Jurkat, Clone E6-1 (cell line): ENCODE measurements around the gene CYSTM1. TPM values are rescaled to one million over a fixed set of nuclear protein-coding genes. Genes with fewer than 3 reads are reported as not detected.

Experiments used
- DNase-seq: peaks from one replicate; pipeline ENCODE4 v3.0.0-alpha.2; 2011; ENCODE audit warnings: low read depth, low spot score
- H3K4me3 ChIP-seq: 2 replicates; pipeline ENCODE4 v1.5.1; 2011; ENCODE audit warnings: mild to moderate bottlenecking, low read length, control low read depth, moderate library complexity
- polyA plus RNA-seq: library from polyadenylated mRNA; unstranded; fragments of >200 nt; gene quantifications from one replicate; pipeline ENCODE4 v1.2.1, GENCODE V29; 2012; ENCODE audit warnings: missing spikeins; ENCODE audit not compliant: insufficient read length, insufficient read depth

The CYSTM1 gene, protein sequence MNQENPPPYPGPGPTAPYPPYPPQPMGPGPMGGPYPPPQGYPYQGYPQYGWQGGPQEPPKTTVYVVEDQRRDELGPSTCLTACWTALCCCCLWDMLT
- polyA plus RNA-seq, result 47.7 TPM

DNA sequence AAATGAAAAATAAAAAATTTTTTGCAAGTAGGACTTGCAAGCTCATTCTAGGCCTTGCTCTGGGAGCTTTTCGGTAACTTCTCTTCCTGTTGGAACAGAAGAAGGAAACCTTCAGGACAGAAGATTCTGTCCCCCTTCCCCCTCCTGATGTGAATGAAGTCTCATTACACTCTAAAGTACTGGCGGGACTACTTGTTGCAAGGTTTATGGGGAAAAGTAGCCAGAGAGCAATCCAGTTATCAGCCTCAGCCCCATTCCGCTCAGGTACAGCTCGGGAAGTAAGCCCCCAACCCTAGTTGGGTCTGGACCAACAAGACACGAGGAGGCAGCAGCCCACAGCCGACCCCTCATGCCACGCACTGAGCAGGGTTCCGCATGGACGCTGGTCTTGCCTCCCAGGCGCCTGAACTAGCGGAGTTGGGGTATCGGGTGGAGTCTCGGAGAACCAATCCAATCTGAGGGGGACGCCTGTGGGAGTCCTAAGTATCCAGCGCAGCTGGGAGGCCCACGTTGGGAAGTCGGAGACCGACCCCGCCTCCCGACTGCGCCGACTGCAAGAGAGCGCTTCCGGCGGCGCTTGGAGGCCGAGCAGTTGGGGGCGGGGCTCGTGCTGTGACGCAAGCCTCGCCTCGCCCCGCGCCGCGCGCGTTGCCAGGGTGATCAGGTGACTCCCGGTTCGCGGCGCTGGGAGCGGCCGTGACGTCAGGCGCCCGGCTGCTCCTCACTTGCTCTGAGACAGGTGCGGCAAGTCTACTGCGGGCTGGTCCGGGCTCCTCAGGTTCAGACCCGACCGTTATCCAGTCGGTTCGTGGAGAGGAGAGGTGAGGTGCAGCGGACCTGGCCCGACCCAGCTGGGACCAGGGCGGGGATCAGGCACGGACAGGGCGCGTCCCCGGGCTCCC is at the start of gene CYSTM1:
CYSTM1 (plus strand) TSS at position 724 of the 902 bp plus-strand sequence. CDS start 19,278 bp downstream, outside the sequence.
- peak; percentile 92 for DNase-seq
- peak within 1 kb of the TSS; percentile 82 for H3K4me3 ChIP-seq

DNA sequence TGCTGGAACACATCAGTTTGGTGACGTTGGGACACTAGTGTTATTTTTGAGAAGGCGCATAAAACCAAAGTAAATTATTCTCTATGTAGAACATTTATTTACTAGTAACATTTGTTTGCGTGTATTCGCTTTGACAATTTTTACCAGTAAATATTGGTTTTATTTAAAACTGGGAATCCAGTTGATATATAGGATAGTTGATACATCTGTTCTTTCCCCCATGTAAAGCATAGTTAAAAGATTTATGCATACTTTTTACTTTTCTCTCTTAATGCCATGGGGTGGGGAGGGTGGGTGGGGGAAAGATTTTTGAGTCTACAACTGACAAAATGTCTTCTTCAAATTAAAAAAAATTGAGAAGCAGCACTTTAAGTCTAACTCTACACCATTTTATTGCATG is 49.4 kb upstream of the CYSTM1 start, which contains the start of gene IGIP:
IGIP (plus strand) TSS at position 301 of the 400 bp plus-strand sequence. CDS start 2,540 bp downstream, outside the sequence.
- no peak for DNase-seq
- no peak within 1 kb of the TSS for H3K4me3 ChIP-seq

DNA sequence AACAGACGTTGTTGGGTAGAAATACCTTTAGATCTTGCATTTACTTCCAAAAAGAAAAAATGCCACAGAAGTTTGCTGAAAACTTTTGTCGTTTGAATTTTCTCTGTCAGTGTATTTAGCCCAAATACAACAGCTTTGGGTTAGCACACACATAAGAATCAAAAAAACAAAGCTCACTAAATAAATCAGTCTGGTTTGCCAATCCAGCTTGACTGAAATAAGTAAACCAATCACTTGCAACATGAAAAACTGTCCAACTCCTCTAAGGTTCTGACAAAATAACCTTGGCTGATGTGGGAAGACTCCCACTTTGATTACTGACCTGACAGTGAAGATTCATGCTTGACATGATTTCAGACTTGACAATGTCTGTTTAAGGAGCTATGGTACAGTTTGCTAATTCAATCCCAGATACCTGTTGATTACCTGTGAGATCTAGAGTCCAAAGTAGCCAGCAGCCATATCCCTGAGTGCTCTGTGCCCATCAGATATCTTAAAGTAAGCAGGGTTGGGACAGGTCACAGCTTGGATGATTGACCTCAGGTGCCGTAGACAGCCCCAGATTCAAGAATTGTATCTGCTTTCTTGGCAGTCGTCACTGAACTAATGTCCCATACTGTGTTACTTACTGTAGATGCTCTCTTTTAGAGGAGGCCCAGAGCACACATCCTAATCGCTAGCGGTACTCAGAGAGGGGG is 48.5 kb upstream of the CYSTM1 start:
- no peak overlapping the region for H3K4me3 ChIP-seq
- DNase-seq, result no peak

DNA sequence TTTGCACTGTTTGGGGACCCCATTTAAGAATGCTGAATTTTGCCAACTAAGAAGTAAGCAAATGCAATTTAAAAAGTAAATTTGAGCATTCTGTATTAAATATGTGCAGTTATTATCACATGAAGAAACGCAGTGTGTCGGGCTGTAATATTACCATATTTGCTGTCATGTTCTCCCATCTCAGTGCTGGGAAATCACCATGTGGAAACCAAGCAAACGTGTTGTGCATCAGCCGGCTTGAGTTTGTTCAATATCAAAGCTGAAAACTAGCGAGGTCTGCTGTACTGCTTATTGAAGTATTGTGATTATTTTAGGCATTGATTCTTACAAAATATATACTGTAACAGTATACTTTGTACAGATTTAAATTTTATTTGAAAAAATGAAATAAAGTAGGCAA is 46.6 kb upstream of the CYSTM1 start:
- no peak overlapping the region for H3K4me3 ChIP-seq
- no peak for DNase-seq

DNA sequence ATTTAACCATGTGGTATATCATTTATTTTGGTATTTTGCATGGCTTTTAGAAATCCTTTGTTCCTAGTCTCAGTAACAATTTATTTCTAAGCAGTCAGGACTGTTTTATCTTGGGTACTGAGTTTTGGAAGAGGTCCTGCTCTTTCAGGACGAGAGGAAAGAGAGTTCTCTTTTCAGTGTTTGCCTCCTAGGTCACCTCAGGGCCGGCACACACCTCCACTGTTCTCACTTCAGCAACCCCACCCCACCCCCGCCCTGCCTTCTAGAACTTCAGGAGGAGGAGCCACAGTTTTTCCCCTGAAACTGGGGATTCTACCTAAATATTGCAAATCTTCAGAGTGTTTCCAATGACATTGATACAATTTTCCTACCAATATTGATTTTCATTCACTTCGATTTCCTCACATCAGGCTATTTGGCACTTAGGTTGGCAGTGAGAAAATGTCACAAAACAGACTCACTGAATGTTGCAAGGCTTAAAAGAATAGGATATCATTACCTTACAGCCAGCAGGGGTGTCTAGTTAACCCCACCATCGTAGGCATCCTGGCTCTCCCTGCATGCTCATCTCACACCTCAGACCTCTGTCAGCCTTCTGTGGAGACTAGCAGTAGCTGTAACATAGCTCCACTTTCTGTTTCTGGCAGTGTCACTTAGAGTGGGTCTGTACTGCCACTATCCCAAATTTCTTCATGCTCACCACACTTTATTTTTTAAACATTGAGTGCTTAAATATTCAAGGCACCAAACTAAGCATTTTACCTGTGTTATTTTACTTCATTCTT is 43.8 kb upstream of the CYSTM1 start:
- DNase-seq, result no peak

DNA sequence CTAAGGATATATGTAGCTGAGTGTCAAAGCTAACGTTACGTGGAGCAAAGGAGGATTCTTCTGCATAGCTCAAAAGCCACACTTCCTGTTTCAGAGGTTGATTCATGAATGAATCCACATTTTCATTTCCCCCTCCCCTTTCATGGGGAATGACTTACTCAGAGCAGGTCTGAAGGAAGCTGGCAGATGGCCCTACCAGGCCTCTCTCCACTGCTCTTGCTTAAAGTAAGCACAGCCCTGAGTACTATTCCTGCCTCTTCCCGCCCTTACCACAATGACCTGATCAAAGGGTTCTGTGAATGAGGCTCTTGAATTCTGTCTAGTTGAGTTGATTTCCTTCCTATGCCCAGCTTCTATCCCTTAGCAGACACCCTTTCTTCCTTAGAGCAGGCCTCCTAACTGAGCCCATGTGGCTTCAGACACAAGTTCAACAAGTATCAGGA is 43.0 kb upstream of the CYSTM1 start:
- peak; percentile 72 for DNase-seq
- no peak overlapping the region for H3K4me3 ChIP-seq

More for the DNA sequence above, 43.8 kb upstream of the CYSTM1 start:
- H3K4me3 ChIP-seq, result no peak overlapping the region

DNA sequence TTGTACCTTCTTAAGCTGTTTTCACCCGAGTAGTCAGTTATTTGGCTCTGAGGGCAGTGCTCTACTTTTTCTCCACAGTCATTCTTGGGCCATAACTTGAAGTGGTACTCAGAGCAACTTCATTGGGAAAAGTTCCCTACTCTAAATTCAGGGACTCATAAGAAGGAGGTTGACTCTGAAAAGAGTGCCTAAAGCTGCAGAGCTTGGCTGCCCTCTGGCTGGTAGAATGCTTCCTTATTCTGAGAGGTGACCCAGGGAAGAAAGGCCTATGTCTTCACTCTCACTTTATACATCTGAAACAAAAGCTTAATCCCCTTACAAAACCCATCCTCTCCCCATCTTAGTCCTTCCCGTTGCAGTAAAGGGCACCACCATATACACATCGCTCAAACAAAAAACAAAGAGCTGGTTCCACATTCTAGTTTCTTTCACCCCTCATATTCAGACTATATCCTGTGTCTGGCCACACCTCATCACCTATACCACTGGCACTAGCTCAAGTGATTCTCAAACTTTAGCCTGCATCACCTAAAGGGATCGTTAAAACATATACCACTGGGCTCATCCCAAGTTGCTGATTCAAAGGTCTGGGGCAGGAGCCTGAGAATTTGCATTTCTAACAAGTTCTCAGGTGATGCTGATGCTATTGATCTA is 41.3 kb upstream of the CYSTM1 start:
- no peak for DNase-seq
- H3K4me3 ChIP-seq, result no peak overlapping the region

DNA sequence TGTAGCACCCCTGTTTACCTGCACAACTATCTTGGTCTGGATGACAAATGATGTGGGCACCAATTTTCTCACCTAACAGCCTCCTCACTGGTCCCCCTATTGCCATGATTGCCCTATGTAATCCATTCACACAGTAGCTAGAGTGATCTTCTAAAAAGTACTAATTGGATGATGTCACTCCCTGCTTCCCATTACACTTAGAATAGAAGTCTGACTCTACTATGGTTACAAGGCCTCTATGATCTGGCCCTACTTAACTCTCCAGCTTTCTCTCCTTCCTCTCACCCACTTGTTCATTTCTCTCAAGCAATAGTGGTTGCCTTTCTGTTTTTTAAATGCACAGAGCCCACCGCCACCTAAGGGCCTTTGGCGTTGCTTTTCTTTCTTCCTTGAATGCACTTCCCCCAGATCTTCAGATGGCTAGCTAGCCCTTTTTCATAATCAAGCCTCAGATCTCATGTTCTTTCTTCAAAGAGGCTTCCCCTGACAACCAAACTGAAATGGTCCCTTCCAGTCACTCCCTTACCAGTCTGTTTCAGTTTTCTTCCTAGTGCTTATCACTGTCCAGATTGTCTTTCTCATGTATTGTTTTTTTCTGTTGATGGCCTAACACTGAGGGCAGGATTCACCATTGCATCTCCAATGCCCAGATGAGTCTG is 40.6 kb upstream of the CYSTM1 start:
- no peak overlapping the region for H3K4me3 ChIP-seq
- DNase-seq, result no peak

DNA sequence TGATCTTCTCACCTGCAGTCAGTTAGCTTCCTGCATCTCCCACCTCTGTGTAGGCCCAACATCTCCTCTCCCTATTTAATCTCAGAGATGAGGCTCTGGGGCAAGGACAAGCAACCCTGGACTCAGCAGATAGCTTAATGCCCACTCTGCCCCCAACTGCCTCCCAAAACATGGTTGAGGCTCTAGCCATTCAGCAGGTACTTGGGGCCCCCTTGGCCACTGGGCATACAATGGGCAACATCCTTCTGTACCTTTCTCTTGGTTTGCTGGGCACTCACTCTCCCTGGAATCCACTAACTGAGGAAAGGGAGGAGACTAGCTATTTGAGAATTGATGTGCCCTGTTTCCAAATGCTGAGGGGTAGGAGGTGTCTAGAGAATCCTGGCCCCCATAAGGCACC is 39.9 kb upstream of the CYSTM1 start:
- no peak for DNase-seq
- H3K4me3 ChIP-seq, result no peak overlapping the region

DNA sequence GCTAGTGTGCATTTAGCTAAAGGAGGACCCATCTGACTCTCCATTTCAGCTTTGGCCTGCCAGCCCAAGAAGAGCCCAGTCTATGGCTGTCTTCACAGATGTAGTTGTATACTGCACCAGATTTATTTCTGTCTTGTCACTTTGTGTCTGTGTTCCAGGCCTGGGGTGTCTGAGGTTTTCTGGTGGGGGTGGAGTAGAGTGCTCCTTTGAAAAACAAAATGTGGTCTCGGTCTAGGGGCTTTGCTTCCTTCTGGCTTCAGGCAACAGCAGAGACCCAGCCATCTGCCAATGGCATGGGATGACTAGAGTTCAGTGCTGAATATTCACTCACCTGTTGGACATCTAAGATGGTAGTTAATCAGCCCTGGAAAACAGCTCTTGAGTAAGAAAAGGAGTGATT is 38.4 kb upstream of the CYSTM1 start:
- no peak overlapping the region for H3K4me3 ChIP-seq
- peak; percentile 61 for DNase-seq

DNA sequence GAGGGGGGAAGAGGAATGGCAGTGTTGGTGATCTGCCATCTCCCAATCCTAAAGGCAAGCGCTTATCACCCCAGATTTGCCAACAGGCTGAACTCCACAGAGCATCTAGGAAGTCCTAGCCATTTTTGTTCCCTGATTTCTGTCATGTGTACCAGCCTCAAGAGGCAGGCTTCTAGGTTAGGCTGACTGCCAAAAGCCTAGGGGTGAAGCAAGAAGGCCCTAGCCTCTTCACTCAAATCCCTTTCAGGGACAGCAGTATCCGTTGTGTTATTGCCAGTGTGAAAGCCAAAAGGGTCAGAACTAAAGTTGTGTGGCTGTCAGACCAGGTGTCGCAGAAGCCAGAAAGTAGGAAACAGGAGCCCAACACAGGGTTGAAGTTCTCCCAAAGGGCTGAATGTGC is 34.6 kb upstream of the CYSTM1 start:
- DNase-seq, result no peak
- no peak overlapping the region for H3K4me3 ChIP-seq

DNA sequence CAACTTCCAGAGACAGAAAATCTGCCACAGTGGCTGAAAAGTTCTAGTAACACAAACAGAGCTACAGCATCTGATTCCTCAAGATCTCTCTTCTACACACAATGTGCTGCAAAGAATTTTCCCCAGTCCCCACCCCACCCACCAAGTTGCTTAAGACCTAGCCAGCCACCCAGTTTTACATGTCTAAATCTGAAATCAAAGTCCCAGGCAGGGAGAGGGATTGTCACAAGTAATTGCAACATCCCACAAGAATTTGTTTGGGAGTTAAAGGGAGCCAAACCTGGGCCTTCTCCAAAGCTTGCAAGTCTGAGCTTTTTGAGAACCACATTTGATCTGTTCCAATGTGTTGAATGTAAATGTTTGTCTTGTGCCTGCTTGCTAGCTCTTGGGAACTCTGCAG is 33.7 kb upstream of the CYSTM1 start:
- no peak for DNase-seq
- H3K4me3 ChIP-seq, result no peak overlapping the region

DNA sequence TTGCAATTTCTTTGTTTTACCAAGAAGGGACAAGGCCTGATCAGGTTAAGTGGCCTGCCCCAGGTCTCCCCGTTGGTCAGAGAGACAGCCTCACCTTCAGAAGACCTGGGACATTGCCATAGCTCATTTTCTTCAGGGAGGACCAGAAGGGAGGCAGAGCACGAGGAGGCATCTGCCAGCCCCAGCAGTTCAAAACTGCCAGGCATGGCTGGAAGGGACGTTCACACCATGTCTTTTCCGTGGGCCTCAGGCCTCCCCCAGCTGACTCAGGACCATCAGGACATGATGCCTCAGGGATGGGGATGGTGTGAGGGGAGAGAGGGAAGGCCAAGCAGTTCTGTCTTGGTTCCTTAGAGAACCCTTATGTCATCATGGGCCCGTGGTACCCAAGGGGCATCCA is 32.7 kb upstream of the CYSTM1 start:
- no peak overlapping the region for H3K4me3 ChIP-seq
- no peak for DNase-seq

DNA sequence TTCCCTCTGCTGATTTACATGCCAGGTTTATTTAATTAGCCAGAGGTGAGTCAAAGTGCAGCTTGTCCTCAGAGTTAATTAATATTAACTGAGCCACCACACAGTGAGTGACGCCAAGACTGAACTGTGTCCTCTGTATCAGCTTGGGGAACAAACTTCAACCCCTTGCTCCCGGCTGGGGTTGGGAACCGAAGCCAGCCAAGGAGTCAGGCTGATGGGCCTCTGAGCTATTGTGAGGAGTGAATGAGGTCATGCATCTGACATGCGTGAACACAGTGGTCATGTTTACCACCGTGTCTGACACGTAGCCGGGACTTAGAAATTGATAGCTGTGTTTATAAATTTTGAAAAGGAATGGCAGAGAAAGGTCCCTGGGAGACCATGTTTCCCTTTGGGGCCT is 32.1 kb upstream of the CYSTM1 start:
- no peak overlapping the region for H3K4me3 ChIP-seq
- DNase-seq, result no peak

DNA sequence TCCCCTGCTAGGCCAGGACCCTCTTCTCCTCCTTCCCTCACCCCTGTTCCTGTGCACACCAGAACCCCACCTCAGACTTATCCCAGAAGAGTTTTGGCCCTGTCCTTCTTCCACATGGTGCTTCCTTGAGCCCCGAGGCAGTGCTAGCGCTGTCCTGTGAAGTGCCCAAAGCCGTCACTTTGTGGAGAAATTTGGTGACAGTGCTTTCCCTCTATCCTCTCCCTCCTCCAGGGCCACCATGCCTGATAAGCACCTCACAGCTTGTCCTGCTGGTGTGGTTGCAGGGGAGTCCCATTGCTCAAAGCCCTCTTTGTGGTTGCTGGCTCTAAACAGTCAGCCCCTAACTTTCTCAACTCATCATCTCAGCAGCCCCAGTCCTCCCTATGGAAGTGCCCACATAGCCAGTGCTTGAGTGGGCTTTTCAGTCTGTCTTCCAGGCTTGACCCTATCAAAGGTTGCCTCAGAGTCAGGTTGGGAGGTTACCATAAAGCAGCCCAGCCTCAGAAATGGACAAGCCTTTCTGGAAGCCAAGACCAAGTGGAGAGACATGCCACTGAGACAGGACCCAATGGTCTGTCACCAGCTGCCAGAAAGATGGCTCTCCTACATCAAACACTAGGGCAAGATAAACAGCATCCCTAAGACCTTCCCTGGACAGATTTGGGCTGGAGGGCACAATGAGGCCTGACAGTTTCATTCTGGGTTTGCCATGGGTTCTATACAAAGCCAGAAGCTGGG is 31.3 kb upstream of the CYSTM1 start:
- no peak overlapping the region for H3K4me3 ChIP-seq
- no peak for DNase-seq

DNA sequence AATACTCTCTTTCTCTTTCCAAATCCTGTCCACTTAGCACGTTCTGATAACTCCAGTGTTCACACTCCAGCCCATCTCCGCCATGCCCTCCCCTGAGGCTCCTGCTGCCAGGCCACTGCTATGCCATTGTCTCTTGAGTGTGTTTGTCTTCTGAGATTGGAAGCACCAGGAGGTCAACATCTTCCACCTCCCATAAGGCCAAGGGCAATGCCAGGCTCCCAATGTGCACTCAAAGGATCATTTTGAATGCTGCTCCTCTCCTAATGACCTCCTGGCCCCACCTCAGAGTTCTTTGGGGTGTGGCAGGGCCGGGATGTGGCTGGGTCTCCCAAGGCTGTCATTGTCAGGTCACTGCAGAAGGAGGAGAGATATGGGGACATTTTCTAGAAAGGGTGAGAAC is 29.7 kb upstream of the CYSTM1 start:
- no peak for DNase-seq
- no peak overlapping the region for H3K4me3 ChIP-seq

DNA sequence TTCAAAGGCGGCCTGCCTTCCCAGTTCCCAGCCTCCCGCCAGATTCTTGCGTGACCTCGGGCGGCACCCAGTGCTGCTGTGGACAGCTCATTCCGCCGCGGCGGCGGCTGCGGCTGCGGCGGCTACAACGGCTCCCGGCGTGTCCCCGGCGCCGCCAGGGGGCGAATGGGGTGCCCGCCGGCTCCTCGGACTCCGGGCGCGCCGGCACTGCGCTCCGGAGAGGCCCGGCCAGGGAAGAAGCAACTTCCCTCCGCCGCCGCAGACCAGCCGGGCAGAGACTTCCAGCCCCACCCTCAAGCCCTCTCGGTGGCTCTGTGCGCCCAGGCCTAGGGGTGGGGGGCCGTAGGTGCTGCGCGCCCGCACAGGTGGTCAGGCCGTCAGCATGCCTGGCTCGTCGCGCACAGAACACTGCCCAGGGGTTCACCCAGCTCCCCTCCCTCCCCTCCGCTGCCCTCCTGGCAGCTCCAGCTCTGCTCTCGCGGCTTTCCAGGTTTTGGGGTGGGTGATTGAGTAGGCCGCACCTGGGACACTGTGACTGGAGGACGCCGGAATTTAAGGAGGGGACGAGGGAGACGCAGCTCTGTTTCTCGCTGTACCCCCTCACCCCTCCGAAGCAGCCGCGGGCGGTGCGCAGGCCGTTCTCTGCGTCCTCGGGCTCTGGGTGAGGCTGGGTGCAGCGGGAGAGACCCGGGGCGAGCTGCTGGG is 29.0 kb upstream of the CYSTM1 start:
- DNase-seq, result no peak
- no peak overlapping the region for H3K4me3 ChIP-seq
